OCI-LY1 (cell line): Measurements from ENCODE around the gene RAB4A.

Experiments used
- H2AFZ ChIP-seq: fragments of 200-600 bp; sonication (generic), shearing (Covaris generic); 2 replicates; pipeline ENCODE4 v1.6.0; 2014; ENCODE audit warnings: antibody characterized with exemption, mild to moderate bottlenecking, low read length
- H3F3A ChIP-seq: fragments of 200-600 bp; sonication (generic), shearing (Covaris generic); 2 replicates; pipeline ENCODE4 v1.6.0; 2014; ENCODE audit warnings: mild to moderate bottlenecking, antibody characterized with exemption, low read length, moderate library complexity; ENCODE audit not compliant: insufficient read depth
- H3K27ac ChIP-seq: fragments of 200-600 bp; sonication (generic); 2 replicates; pipeline ENCODE4 v1.5.1; 2014; ENCODE audit warnings: low read length, mixed run types, mild to moderate bottlenecking, low read depth; ENCODE audit not compliant: poor library complexity, severe bottlenecking
- H3K27me3 ChIP-seq: fragments of 200-600 bp; sonication (generic); 2 replicates; pipeline ENCODE4 v1.6.0; 2014; ENCODE audit warnings: antibody characterized with exemption, mild to moderate bottlenecking, low read length, moderate library complexity; ENCODE audit not compliant: insufficient read depth
- H3K36me3 ChIP-seq: fragments of 200-600 bp; sonication (generic); 2 replicates; pipeline ENCODE4 v1.6.1; 2014; ENCODE audit warnings: mild to moderate bottlenecking, antibody characterized with exemption, low read length, moderate library complexity, mixed read lengths; ENCODE audit not compliant: insufficient read depth
- H3K4me1 ChIP-seq: fragments of 200-600 bp; sonication (generic); 2 replicates; pipeline ENCODE4 v1.5.1; 2014; ENCODE audit warnings: mild to moderate bottlenecking, low read length, moderate library complexity; ENCODE audit not compliant: insufficient read depth, severe bottlenecking
- H3K4me2 ChIP-seq: fragments of 200-600 bp; sonication (generic), shearing (Covaris generic); 2 replicates; pipeline ENCODE4 v1.6.1; 2014; ENCODE audit warnings: low read length
- H3K4me3 ChIP-seq: fragments of 200-600 bp; sonication (generic); 2 replicates; pipeline ENCODE4 v1.5.1; 2014; ENCODE audit warnings: low read length, low read depth, mild to moderate bottlenecking, mixed read lengths; ENCODE audit not compliant: poor library complexity, severe bottlenecking
- H3K79me2 ChIP-seq: fragments of 200-600 bp; shearing (Covaris generic); 2 replicates; pipeline ENCODE4 v1.6.1; 2016; ENCODE audit warnings: mixed run types, low read length, mixed read lengths; ENCODE audit not compliant: insufficient read depth
- H3K9ac ChIP-seq: fragments of 200-600 bp; sonication (generic), shearing (Covaris generic); 2 replicates; pipeline ENCODE4 v1.6.1; 2014; ENCODE audit warnings: mild to moderate bottlenecking, low read length, mixed read lengths
- H3K9me2 ChIP-seq: fragments of 200-600 bp; sonication (generic), shearing (Covaris generic); 2 replicates; pipeline ENCODE4 v1.6.1; 2014; ENCODE audit warnings: low read depth, mild to moderate bottlenecking, low read length, mixed read lengths
- H3K9me3 ChIP-seq: fragments of 200-600 bp; shearing (Covaris generic); 2 replicates; pipeline ENCODE4 v1.6.1; 2014; ENCODE audit warnings: low read length, mixed read lengths
- H4K20me1 ChIP-seq: fragments of 200-600 bp; sonication (generic), shearing (Covaris generic); 2 replicates; pipeline ENCODE4 v1.6.0; 2016; ENCODE audit warnings: mild to moderate bottlenecking, low read length; ENCODE audit not compliant: insufficient read depth
- EZH2 ChIP-seq: fragments of 200-600 bp; sonication (generic), shearing (Covaris generic); IDR thresholded peaks from 2 replicates; pipeline ENCODE4 v1.8.0; 2017; ENCODE audit warnings: borderline replicate concordance, mixed run types, mild to moderate bottlenecking, antibody characterized with exemption, low read length, moderate library complexity, mixed read lengths
- TF ChIP-seq, protein P1 (sequence below): fragments of 200-600 bp; sonication (generic), shearing (Covaris generic); IDR thresholded peaks from 2 replicates; pipeline ENCODE4 v1.5.1; 2017; ENCODE audit warnings: mild to moderate bottlenecking, antibody characterized with exemption, low read length, moderate library complexity, mixed read lengths

Gene RAB4A

DNA sequence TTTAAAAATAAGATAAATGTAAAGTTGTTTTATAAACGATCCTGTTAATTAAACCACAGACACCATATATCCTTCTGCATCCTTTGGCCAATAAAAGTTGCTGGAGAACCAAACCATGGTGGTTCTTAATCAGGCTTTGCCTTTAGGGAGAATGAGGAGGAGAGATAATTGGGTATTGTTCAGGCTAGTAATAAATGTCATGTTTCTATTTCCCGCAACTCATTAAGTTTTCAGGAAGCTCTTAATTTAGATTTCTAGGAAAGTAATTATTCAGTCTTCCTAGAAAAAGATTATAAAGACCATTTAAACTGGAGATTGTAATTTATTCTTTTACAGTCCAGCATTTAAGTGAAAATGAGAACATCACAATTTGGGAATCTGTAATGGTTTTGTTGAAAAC, 34.5 kb downstream of the RAB4A start:
- no peaks in the 10 kb centered on the region for H4K20me1 ChIP-seq
- H3K27ac ChIP-seq, result no peak overlapping the region
- no peaks in the 10 kb centered on the region for H3K9me3 ChIP-seq
- no peaks in the 10 kb centered on the region for H3K4me1 ChIP-seq
- H3K27me3 ChIP-seq, result no peaks in the 10 kb centered on the region
- H3K4me2 ChIP-seq, result no peak overlapping the region
- H3F3A ChIP-seq, result no peaks in the 10 kb centered on the region
- no peak for TF ChIP-seq EZH2
- TF ChIP-seq, protein P1, sequence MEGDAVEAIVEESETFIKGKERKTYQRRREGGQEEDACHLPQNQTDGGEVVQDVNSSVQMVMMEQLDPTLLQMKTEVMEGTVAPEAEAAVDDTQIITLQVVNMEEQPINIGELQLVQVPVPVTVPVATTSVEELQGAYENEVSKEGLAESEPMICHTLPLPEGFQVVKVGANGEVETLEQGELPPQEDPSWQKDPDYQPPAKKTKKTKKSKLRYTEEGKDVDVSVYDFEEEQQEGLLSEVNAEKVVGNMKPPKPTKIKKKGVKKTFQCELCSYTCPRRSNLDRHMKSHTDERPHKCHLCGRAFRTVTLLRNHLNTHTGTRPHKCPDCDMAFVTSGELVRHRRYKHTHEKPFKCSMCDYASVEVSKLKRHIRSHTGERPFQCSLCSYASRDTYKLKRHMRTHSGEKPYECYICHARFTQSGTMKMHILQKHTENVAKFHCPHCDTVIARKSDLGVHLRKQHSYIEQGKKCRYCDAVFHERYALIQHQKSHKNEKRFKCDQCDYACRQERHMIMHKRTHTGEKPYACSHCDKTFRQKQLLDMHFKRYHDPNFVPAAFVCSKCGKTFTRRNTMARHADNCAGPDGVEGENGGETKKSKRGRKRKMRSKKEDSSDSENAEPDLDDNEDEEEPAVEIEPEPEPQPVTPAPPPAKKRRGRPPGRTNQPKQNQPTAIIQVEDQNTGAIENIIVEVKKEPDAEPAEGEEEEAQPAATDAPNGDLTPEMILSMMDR, result no peak
- H3K36me3 ChIP-seq, result peaks cover 34% of the 10 kb centered on the region
- no peaks in the 10 kb centered on the region for H3K79me2 ChIP-seq
- H3K4me3 ChIP-seq, result no peak overlapping the region
- H2AFZ ChIP-seq, result no peak overlapping the region
- H3K9me2 ChIP-seq, result no peaks in the 10 kb centered on the region
- H3K9ac ChIP-seq, result no peak overlapping the region

DNA sequence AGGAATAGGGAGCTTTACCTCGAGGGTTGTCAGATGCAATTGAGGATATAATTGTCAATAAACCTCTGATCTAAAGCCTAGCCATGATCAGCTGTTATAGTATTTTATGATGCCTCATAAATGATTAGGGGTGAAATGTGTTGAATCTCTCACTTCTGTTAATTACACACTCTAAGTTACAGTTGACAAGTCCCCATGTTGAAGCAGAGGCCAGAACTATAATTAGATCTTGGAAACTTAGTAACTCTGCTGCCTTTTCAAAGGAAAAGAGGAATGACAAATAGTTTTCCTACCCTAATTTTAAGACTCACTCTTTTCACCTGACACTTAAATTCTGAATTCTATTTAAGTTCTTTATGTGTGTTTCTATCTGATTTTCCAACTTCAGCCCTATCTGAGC, 38.2 kb downstream of the RAB4A start:
- no peak for TF ChIP-seq EZH2
- TF ChIP-seq, protein P1, result no peak
- no peak overlapping the region for H3K4me3 ChIP-seq

GRCh38 chr1:229309684-229310083, 38.8 kb downstream of the RAB4A start:
- Histone ChIP-seq H3K4me2 (no peak overlapping the region), H3F3A (no peaks in the 10 kb centered on the region), H3K36me3 (peaks cover 8% of the 10 kb centered on the region; the same call in 1 of the 2 replicates), H3K9ac (no peak overlapping the region), H3K27me3 (no peaks in the 10 kb centered on the region), H3K27ac (no peak overlapping the region), H2AFZ (no peak overlapping the region), H3K9me3 (no peaks in the 10 kb centered on the region), H3K9me2 (no peaks in the 10 kb centered on the region), H3K4me3 (no peak overlapping the region), H4K20me1 (no peaks in the 10 kb centered on the region), H3K4me1 (no peaks in the 10 kb centered on the region), H3K79me2 (no peaks in the 10 kb centered on the region)
- TF ChIP-seq EZH2, result no peak
- TF ChIP-seq, protein P1, result no peak

More for the DNA sequence above, 38.2 kb downstream of the RAB4A start:
- H3F3A ChIP-seq, result no peaks in the 10 kb centered on the region
- no peak overlapping the region for H3K27ac ChIP-seq
- no peak overlapping the region for H3K9ac ChIP-seq
- H3K27me3 ChIP-seq, result no peaks in the 10 kb centered on the region
- no peak overlapping the region for H2AFZ ChIP-seq
- H3K4me2 ChIP-seq, result no peak overlapping the region
- H4K20me1 ChIP-seq, result no peaks in the 10 kb centered on the region
- no peaks in the 10 kb centered on the region for H3K9me2 ChIP-seq
- H3K36me3 ChIP-seq, result peaks cover 14% of the 10 kb centered on the region
- H3K4me1 ChIP-seq, result no peaks in the 10 kb centered on the region
- H3K9me3 ChIP-seq, result no peaks in the 10 kb centered on the region
- H3K79me2 ChIP-seq, result no peaks in the 10 kb centered on the region
